Endothelial cell (in vitro differentiated cells): ENCODE results near the gene OCA2. TPM values are rescaled to one million over a fixed set of nuclear protein-coding genes. Genes with fewer than 3 reads are reported as not detected.

ENCODE experiments used
- DNase-seq: peaks from one replicate; pipeline ENCODE4 v3.0.0; 2021; ENCODE audit warnings: low spot score
- H3K27ac Mint-ChIP-seq: one replicate; pipeline ENCODE4 v1.8.0; 2021; ENCODE audit warnings: mixed read lengths, inconsistent platforms; ENCODE audit not compliant: unreplicated experiment
- H3K27me3 Mint-ChIP-seq: one replicate; pipeline ENCODE4 v1.8.0; 2021; ENCODE audit warnings: mild to moderate bottlenecking, moderate library complexity, mixed read lengths, inconsistent platforms; ENCODE audit not compliant: unreplicated experiment
- H3K36me3 Mint-ChIP-seq: one replicate; pipeline ENCODE4 v1.8.0; 2021; ENCODE audit warnings: mild to moderate bottlenecking, low read depth, mixed read lengths, inconsistent platforms; ENCODE audit not compliant: unreplicated experiment
- H3K4me1 Mint-ChIP-seq: one replicate; pipeline ENCODE4 v1.8.0; 2021; ENCODE audit warnings: mild to moderate bottlenecking, mixed read lengths, inconsistent platforms; ENCODE audit not compliant: unreplicated experiment
- H3K4me3 Mint-ChIP-seq: one replicate; pipeline ENCODE4 v1.8.0; 2021; ENCODE audit warnings: mild to moderate bottlenecking, mixed read lengths, inconsistent platforms; ENCODE audit not compliant: unreplicated experiment
- H3K9me3 Mint-ChIP-seq: one replicate; pipeline ENCODE4 v1.8.0; 2021; ENCODE audit warnings: mixed read lengths, inconsistent platforms; ENCODE audit not compliant: unreplicated experiment
- CTCF ChIP-seq: fragments of 200-600 bp; sonication (generic); IDR thresholded peaks from one replicate; pipeline ENCODE4 v1.5.0; 2021; ENCODE audit warnings: antibody characterized with exemption; ENCODE audit not compliant: unreplicated experiment
- total RNA-seq: library from RNA; stranded (reverse); fragmentation: NEBNext Ultra II Directional; extraction: Animal tissue kit (Norgen Biotek cat#: 25700); gene quantifications from one replicate; pipeline ENCODE4 v1.2.1, GENCODE V29; 2021; ENCODE audit not compliant: unreplicated experiment

Gene OCA2
- total RNA-seq, 1 donor from 2014 or later: not detected

GRCh38 chr15:27783678-27784077 lies 315.4 kb downstream of the OCA2 start:
- DNase-seq: no peak
- no peaks in the 10 kb centered on the region for H3K4me1 Mint-ChIP-seq
- no peaks in the 10 kb centered on the region for H3K9me3 Mint-ChIP-seq
- TF ChIP-seq CTCF: no peak
- H3K27ac Mint-ChIP-seq: no peak overlapping the region
- no peaks in the 10 kb centered on the region for H3K27me3 Mint-ChIP-seq
- no peak overlapping the region for H3K4me3 Mint-ChIP-seq
- no peaks in the 10 kb centered on the region for H3K36me3 Mint-ChIP-seq

- H3K27me3 Mint-ChIP-seq: no peaks in the 10 kb centered on the region
- DNase-seq: no peak
- no peak overlapping the region for H3K4me3 Mint-ChIP-seq
- H3K9me3 Mint-ChIP-seq: no peaks in the 10 kb centered on the region
- H3K4me1 Mint-ChIP-seq: peaks cover 4% of the 10 kb centered on the region
- H3K36me3 Mint-ChIP-seq: no peaks in the 10 kb centered on the region
- H3K27ac Mint-ChIP-seq: no peak overlapping the region
- no peak for TF ChIP-seq CTCF
These were observed 317.0 kb downstream of the OCA2 start for GRCh38 chr15:27782125-27782524.

GRCh38 chr15:27776501-27776900 lies 322.6 kb downstream of the OCA2 start:
- H3K36me3 Mint-ChIP-seq: no peaks in the 10 kb centered on the region
- no peaks in the 10 kb centered on the region for H3K27me3 Mint-ChIP-seq
- DNase-seq: no peak
- H3K27ac Mint-ChIP-seq: no peak overlapping the region
- peaks cover 4% of the 10 kb centered on the region for H3K4me1 Mint-ChIP-seq
- TF ChIP-seq CTCF: no peak
- no peaks in the 10 kb centered on the region for H3K9me3 Mint-ChIP-seq
- H3K4me3 Mint-ChIP-seq: no peak overlapping the region

GRCh38 chr15:27774638-27775037 lies 324.5 kb downstream of the OCA2 start:
- H3K27ac Mint-ChIP-seq: no peak overlapping the region
- H3K36me3 Mint-ChIP-seq: no peaks in the 10 kb centered on the region
- H3K9me3 Mint-ChIP-seq: no peaks in the 10 kb centered on the region
- H3K4me3 Mint-ChIP-seq: no peak overlapping the region
- no peak for TF ChIP-seq CTCF
- peaks cover 4% of the 10 kb centered on the region for H3K4me1 Mint-ChIP-seq
- no peaks in the 10 kb centered on the region for H3K27me3 Mint-ChIP-seq
- DNase-seq: no peak

GRCh38 chr15:27774191-27774590 lies 324.9 kb downstream of the OCA2 start:
- Mint-ChIP-seq H3K27me3 (no peaks in the 10 kb centered on the region), H3K36me3 (no peaks in the 10 kb centered on the region), H3K4me1 (peaks cover 7% of the 10 kb centered on the region), H3K9me3 (no peaks in the 10 kb centered on the region), H3K4me3 (no peak overlapping the region), H3K27ac (no peak overlapping the region)
- no peak for DNase-seq
- TF ChIP-seq CTCF: no peak
